ENCODE data around the gene ISX.

Gene ISX

DNA sequence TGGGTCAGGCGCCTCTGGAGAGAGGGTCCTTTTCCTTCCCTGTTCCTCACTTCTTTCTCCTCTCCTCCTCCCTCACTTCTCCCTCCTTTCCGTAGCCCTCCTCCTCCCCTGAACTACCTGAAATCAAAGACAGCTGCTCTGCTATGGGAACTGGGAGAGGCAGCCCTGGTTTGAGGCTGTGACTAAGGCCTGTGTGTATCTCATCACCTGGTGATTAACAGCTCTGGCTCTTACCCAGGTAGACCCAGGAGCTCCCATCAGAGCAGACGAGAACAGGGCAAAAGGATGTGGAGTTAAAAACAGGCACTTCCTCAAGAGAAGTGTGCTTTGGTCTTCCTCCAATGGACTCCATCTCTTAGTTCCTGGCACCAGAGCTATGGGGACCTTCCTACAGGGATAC lies 5.8 kb downstream of the ISX start:
- TF ChIP-seq, protein P1, sequence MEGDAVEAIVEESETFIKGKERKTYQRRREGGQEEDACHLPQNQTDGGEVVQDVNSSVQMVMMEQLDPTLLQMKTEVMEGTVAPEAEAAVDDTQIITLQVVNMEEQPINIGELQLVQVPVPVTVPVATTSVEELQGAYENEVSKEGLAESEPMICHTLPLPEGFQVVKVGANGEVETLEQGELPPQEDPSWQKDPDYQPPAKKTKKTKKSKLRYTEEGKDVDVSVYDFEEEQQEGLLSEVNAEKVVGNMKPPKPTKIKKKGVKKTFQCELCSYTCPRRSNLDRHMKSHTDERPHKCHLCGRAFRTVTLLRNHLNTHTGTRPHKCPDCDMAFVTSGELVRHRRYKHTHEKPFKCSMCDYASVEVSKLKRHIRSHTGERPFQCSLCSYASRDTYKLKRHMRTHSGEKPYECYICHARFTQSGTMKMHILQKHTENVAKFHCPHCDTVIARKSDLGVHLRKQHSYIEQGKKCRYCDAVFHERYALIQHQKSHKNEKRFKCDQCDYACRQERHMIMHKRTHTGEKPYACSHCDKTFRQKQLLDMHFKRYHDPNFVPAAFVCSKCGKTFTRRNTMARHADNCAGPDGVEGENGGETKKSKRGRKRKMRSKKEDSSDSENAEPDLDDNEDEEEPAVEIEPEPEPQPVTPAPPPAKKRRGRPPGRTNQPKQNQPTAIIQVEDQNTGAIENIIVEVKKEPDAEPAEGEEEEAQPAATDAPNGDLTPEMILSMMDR (IDR thresholded peaks at IDR 0.05; ENCODE audit: low read depth, low read length, missing control alignments) = no peak
- no peak for DNase-seq (ENCODE audit: low read depth)
- H3K4me3 ChIP-seq (ENCODE audit: low read depth, low read length) = no peak overlapping the region
- in situ Hi-C loops (cut with HindIII; ENCODE audit: low sequenced_read_pairs) = no loop called here

DNA sequence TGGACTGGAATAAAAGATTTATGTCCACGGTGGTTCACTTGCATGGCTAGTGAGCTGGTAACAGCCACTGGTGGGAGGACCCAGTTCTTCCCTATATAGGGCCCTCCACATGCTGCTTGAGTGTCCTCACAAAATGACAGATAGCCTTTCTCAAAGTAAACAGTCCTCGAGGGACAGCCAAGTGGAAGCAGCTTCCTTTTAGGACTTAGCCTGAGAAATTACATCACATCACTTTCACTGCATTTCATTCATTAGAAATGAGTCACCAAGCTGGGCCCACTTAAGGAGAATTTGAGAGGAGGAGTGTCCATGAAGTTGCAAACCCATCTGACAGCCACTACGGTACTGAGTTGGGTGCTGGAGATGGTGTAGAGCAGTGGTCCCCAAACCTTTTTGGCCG lies 7.0 kb downstream of the ISX start:
- TF ChIP-seq, protein P1 (IDR thresholded peaks at IDR 0.05; ENCODE audit: low read depth, low read length, missing control alignments) = no peak
- no peak for DNase-seq (ENCODE audit: low read depth)
- in situ Hi-C loops (cut with HindIII; ENCODE audit: low sequenced_read_pairs) = no loop called here
- no peak overlapping the region for H3K4me3 ChIP-seq (ENCODE audit: low read depth, low read length)

DNA sequence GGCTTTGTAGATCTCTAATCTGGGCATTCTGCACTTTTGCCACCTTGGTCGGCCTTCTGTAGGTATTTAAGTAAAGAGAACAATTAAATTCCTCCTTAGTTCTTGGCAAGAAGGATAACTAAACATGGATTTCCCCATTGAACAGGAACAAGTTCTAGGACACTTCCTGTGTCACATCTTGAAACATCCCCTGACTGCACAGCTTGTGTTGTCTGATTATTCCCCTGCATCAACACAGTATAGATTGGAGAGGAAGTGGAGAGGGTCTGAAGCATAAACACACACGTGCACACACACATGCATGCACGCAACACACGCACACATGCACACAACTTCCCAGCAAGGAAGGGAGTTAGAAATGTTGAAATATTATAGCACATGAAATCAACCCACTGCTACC lies 8.6 kb downstream of the ISX start:
- no peak for DNase-seq (ENCODE audit: low read depth)
- in situ Hi-C loops (cut with HindIII; ENCODE audit: low sequenced_read_pairs) = no loop called here
- H3K4me3 ChIP-seq (ENCODE audit: low read depth, low read length) = no peak overlapping the region
- TF ChIP-seq, protein P1 (IDR thresholded peaks at IDR 0.05; ENCODE audit: low read depth, low read length, missing control alignments) = no peak

DNA sequence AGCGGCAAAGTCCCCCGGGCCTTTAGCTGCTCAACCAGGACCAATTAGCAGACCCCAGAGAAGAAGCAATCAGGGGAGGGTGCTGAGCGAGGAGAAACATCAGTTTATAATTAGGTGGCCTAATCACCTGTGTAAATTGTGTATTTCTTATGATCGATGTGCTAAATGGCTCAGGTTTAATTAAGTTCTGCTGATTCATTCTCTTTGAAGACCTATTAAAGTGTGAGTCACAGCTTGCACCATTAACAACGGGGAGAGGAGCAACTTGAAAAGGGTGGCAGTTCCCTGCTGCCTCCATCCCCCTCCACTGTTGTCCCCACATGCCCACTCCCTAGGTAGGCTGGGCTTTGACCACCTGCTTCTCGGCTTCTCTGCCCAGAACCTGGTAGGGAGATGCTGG lies 10.7 kb downstream of the ISX start:
- no peak for DNase-seq (ENCODE audit: low read depth)
- in situ Hi-C loops (cut with HindIII; ENCODE audit: low sequenced_read_pairs) = no loop called here
- TF ChIP-seq, protein P1 (IDR thresholded peaks at IDR 0.05; ENCODE audit: low read depth, low read length, missing control alignments) = no peak
- no peak overlapping the region for H3K4me3 ChIP-seq (ENCODE audit: low read depth, low read length)

DNA sequence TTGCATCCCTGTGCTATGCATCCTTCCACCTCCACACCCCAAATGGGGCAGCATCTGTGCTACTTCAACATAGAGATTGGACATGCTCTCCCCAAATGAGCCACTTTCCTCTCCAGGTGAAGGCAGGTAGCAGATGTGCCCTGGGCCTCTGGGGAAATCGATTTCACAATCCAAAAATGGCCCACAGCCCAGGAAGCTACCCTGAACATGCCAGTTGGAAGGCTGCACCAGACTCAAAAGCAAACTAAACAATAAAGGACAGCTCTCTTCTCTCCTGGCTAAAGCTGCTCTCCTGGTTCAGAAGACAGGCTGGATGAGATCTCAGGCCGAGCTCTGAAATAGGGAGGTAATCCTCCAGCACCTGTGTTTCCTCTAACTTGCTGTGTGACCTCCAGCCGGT lies 19.7 kb downstream of the ISX start:
- no peak overlapping the region for H3K4me3 ChIP-seq (ENCODE audit: low read depth, low read length)
- TF ChIP-seq, protein P1 (IDR thresholded peaks at IDR 0.05; ENCODE audit: low read depth, low read length, missing control alignments) = no peak
- in situ Hi-C loops (cut with HindIII; ENCODE audit: low sequenced_read_pairs) = no loop called here
- DNase-seq (ENCODE audit: low read depth) = no peak

DNA sequence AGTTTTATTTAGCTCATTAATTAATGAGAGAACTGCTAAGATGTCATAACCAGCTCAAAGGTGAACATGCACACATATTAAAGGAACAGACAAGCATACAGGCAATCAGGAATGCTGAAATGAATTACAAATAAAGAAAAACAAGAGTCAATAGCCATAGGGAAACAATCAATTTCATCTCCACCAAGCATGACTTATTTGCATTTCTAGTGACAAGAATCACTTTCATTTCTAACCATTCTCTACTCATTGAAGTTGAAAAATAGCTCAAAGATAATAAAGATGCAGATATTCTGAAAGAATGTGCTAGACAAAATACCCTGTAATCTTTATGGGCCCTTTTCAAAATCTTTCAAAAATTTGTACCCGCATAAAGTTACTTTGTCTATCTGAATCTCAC lies 23.2 kb downstream of the ISX start:
- no peak overlapping the region for H3K4me3 ChIP-seq (ENCODE audit: low read depth, low read length)
- DNase-seq (ENCODE audit: low read depth) = no peak
- TF ChIP-seq, protein P1 (IDR thresholded peaks at IDR 0.05; ENCODE audit: low read depth, low read length, missing control alignments) = no peak
- in situ Hi-C loops (cut with HindIII; ENCODE audit: low sequenced_read_pairs) = no loop called here

DNA sequence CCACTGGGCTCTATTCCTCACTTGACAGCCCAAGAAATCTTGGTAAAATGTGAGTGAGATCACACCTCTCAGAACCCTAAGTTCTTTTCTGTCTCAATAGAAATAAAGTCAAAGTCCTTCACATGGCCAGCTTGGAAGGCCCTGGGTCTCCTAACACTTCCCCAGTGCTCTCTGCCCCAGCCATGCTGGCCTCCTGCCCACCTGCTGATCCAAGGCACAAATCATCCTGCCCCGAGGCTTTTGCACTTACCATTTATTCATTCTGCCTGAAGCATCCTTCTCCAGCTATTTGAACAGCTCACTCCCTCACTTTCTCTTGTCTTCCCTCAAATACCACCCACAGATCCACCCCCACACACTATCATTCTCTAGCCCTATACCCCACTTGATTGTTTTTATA lies 26.4 kb downstream of the ISX start:
- no peak for DNase-seq (ENCODE audit: low read depth)
- H3K4me3 ChIP-seq (ENCODE audit: low read depth, low read length) = no peak overlapping the region
- TF ChIP-seq, protein P1 (IDR thresholded peaks at IDR 0.05; ENCODE audit: low read depth, low read length, missing control alignments) = no peak
- in situ Hi-C loops (cut with HindIII; ENCODE audit: low sequenced_read_pairs) = no loop called here

All from astrocyte of the cerebellum (primary cell).